ENCODE data around the gene SEMA5B. TPM values are rescaled to one million over a fixed set of nuclear protein-coding genes. Genes with fewer than 3 reads are reported as not detected.

Gene SEMA5B
- total and polyA plus RNA-seq, 2 of the 4 experiments (the other 2 are of a cell fraction), result not detected

- no peaks in the 10 kb centered on the region for H3K79me1 ChIP-seq (ENCODE audit: low read depth in 1 of 2, low read length in 2 of 2)
- H3K23ac ChIP-seq (ENCODE audit: low read depth, low read length), result no peak overlapping the region
- no peak overlapping the region for H4K91ac ChIP-seq (ENCODE audit: insufficient read depth, low read depth, low read length)
- H2BK20ac ChIP-seq (ENCODE audit: low read depth, low read length), result no peak overlapping the region
- H3K18ac ChIP-seq (ENCODE audit: low read depth, low read length), result no peak overlapping the region
- dilution Hi-C loops (cut with HindIII; ENCODE audit: low sequenced_read_pairs, unreplicated experiment) (no loop called here), in situ Hi-C loops (cut with MboI; ENCODE audit: low sequenced_read_pairs) (no loop called here), intact Hi-C loops (cut with micrococcal nuclease) (no loop called here)
- H4K20me1 ChIP-seq (ENCODE audit: insufficient read depth, low read length), result no peaks in the 10 kb centered on the region
- no peak overlapping the region for H2AK9ac ChIP-seq (replicated peaks; ENCODE audit: low read depth, low read length, poor library complexity)
- no peak overlapping the region for H3K14ac ChIP-seq (replicated peaks; ENCODE audit: low read depth, low read length)
- no peak overlapping the region for H4K8ac ChIP-seq (ENCODE audit: low read depth in 2 of 2, low read length in 2 of 2)
- ChIA-PET CTCF (interaction anchor here (0.6 kb wide), 1 partner anchor 18 kb away, joined by 3 read pairs; no protein-coding TSS in a partner anchor), POLR2A (ENCODE audit: unreplicated experiment) (no interaction called here)
- no peak overlapping the region for H2BK5ac ChIP-seq (ENCODE audit: low read depth, low read length, poor library complexity, severe bottlenecking)
- BruUV-seq (replicated peaks), result no TSS peak
- DNase-seq, result no peak
- WGBS, 2 experiments (ENCODE audit: extremely low coverage in 2 of 2, insufficient read length in 1 of 2), result no CpG with 5 or more reads among the region's 4 CpGs
- no peak for ATAC-seq (ENCODE audit: low read depth)
- H2BK120ac ChIP-seq (ENCODE audit: low read depth, low read length), result no peak overlapping the region
- H3K27me3 ChIP-seq (ENCODE audit: control insufficient read depth, insufficient read depth, low read length), result no peaks in the 10 kb centered on the region
- no peaks in the 10 kb centered on the region for H3K9me3 ChIP-seq (ENCODE audit: control insufficient read depth, insufficient read depth, low read length)
- TF ChIP-seq MXI1 (IDR thresholded peaks at IDR 0.05; ENCODE audit: borderline replicate concordance, low read depth, low read length), result no peak
- TF ChIP-seq FOS (IDR thresholded peaks at IDR 0.05; ENCODE audit: low read depth, low read length), result no peak
- H3K4ac ChIP-seq (ENCODE audit: low read depth, low read length), result no peak overlapping the region
- H3K9ac ChIP-seq (ENCODE audit: low read depth, low read length), result no peak overlapping the region
- no peak overlapping the region for H4K5ac ChIP-seq (ENCODE audit: low read depth, low read length)
- no peak overlapping the region for H2AK5ac ChIP-seq (ENCODE audit: low read depth, low read length)
- H3K36me3 ChIP-seq (ENCODE audit: control insufficient read depth, insufficient read depth, low read length), result no peaks in the 10 kb centered on the region
- H3K56ac ChIP-seq (ENCODE audit: extremely low read depth, insufficient read depth, low read length), result no peak overlapping the region
- no peak overlapping the region for H3K4me2 ChIP-seq (ENCODE audit: low read depth, low read length)
- H3K9me1 ChIP-seq (ENCODE audit: insufficient read depth, low read length), result no peaks in the 10 kb centered on the region
- H2BK15ac ChIP-seq (ENCODE audit: low read depth, low read length), result no peak overlapping the region
- no peak overlapping the region for H2AFZ ChIP-seq (replicated peaks; ENCODE audit: low read length, poor library complexity)
- no peak overlapping the region for H3K4me3 ChIP-seq (ENCODE audit: insufficient read depth, low read depth, low read length)
- H3K4me1 ChIP-seq (ENCODE audit: control insufficient read depth, insufficient read depth, low read length), result no peaks in the 10 kb centered on the region
- H3K27ac ChIP-seq (ENCODE audit: insufficient read depth, low read length), result no peak overlapping the region
Observed at GRCh38 chr3:122886946-122887345, 140.6 kb downstream of the SEMA5B start.

Measured in IMR-90 (cell line).